ENCODE results near the gene PIP4K2A.

Gene PIP4K2A

GRCh38 chr10:22673785-22674572 lies 40.4 kb downstream of the PIP4K2A start:
- Mint-ChIP-seq H3K4me1 (ENCODE audit: low read depth) (peaks cover 97% of the 10 kb centered on the region), H3K27ac (peak overlapping the region; percentile 81), H3K27me3 (no peaks in the 10 kb centered on the region), H3K36me3 (ENCODE audit: low read depth) (peaks cover 19% of the 10 kb centered on the region), H3K4me3 (no peak overlapping the region), H3K9me3 (no peaks in the 10 kb centered on the region)

- Mint-ChIP-seq H3K27ac (peak overlapping the region; percentile 82), H3K4me3 (no peak overlapping the region), H3K4me1 (ENCODE audit: low read depth) (peaks cover 97% of the 10 kb centered on the region)
Observed at GRCh38 chr10:22673091-22673392, 41.3 kb downstream of the PIP4K2A start.

GRCh38 chr10:22672319-22673090 lies 41.9 kb downstream of the PIP4K2A start:
- H3K4me3 Mint-ChIP-seq, result peak overlapping the region; percentile 60
- H3K27ac Mint-ChIP-seq, result peak overlapping the region; percentile 82
- H3K36me3 Mint-ChIP-seq (ENCODE audit: low read depth), result peaks cover 10% of the 10 kb centered on the region
- H3K27me3 Mint-ChIP-seq, result no peaks in the 10 kb centered on the region
- H3K9me3 Mint-ChIP-seq, result no peaks in the 10 kb centered on the region
- peaks cover 97% of the 10 kb centered on the region for H3K4me1 Mint-ChIP-seq (ENCODE audit: low read depth)

More at GRCh38 chr10:22673091-22673392, 41.3 kb downstream of the PIP4K2A start:
- Mint-ChIP-seq H3K9me3 (no peaks in the 10 kb centered on the region), H3K27me3 (no peaks in the 10 kb centered on the region), H3K36me3 (ENCODE audit: low read depth) (peaks cover 11% of the 10 kb centered on the region)

GRCh38 chr10:22670788-22671187 lies 43.6 kb downstream of the PIP4K2A start:
- peaks cover 97% of the 10 kb centered on the region for H3K4me1 Mint-ChIP-seq (ENCODE audit: low read depth)
- H3K27me3 Mint-ChIP-seq, result no peaks in the 10 kb centered on the region
- H3K4me3 Mint-ChIP-seq, result no peak overlapping the region
- H3K27ac Mint-ChIP-seq, result no peak overlapping the region
- H3K9me3 Mint-ChIP-seq, result no peaks in the 10 kb centered on the region
- peaks cover 4% of the 10 kb centered on the region for H3K36me3 Mint-ChIP-seq (ENCODE audit: low read depth)

GRCh38 chr10:22669163-22669711 lies 45.1 kb downstream of the PIP4K2A start:
- Mint-ChIP-seq H3K9me3 (no peaks in the 10 kb centered on the region), H3K4me3 (peak overlapping the region; percentile 68)

GRCh38 chr10:22667093-22667480 lies 47.3 kb downstream of the PIP4K2A start:
- Mint-ChIP-seq H3K27ac (peak overlapping the region; percentile 81), H3K36me3 (ENCODE audit: low read depth) (peaks cover 2% of the 10 kb centered on the region), H3K4me3 (peak overlapping the region; percentile 75), H3K27me3 (no peaks in the 10 kb centered on the region), H3K4me1 (ENCODE audit: low read depth) (peaks cover 94% of the 10 kb centered on the region), H3K9me3 (no peaks in the 10 kb centered on the region)

More at GRCh38 chr10:22669163-22669711, 45.1 kb downstream of the PIP4K2A start:
- H3K27me3 Mint-ChIP-seq, result no peaks in the 10 kb centered on the region
- H3K4me1 Mint-ChIP-seq (ENCODE audit: low read depth), result peaks cover 97% of the 10 kb centered on the region
- H3K27ac Mint-ChIP-seq, result peak overlapping the region; percentile 89
- peaks cover 4% of the 10 kb centered on the region for H3K36me3 Mint-ChIP-seq (ENCODE audit: low read depth)

GRCh38 chr10:22666287-22667092 lies 47.9 kb downstream of the PIP4K2A start:
- Mint-ChIP-seq H3K36me3 (ENCODE audit: low read depth) (peaks cover 8% of the 10 kb centered on the region), H3K9me3 (no peaks in the 10 kb centered on the region), H3K27ac (peak overlapping the region; percentile 81), H3K4me3 (peak overlapping the region; percentile 75), H3K27me3 (no peaks in the 10 kb centered on the region), H3K4me1 (ENCODE audit: low read depth) (peaks cover 94% of the 10 kb centered on the region)

GRCh38 chr10:22665329-22665728 lies 49.0 kb downstream of the PIP4K2A start:
- no peaks in the 10 kb centered on the region for H3K9me3 Mint-ChIP-seq
- H3K27ac Mint-ChIP-seq, result peak overlapping the region; percentile 68
- no peaks in the 10 kb centered on the region for H3K27me3 Mint-ChIP-seq
- H3K4me1 Mint-ChIP-seq (ENCODE audit: low read depth), result peaks cover 95% of the 10 kb centered on the region
- no peak overlapping the region for H3K4me3 Mint-ChIP-seq
- peaks cover 8% of the 10 kb centered on the region for H3K36me3 Mint-ChIP-seq (ENCODE audit: low read depth)

- peak overlapping the region; percentile 18 for H3K27ac Mint-ChIP-seq
- H3K9me3 Mint-ChIP-seq, result no peaks in the 10 kb centered on the region
- no peaks in the 10 kb centered on the region for H3K27me3 Mint-ChIP-seq
- H3K36me3 Mint-ChIP-seq (ENCODE audit: low read depth), result peaks cover 12% of the 10 kb centered on the region
- H3K4me3 Mint-ChIP-seq, result no peak overlapping the region
- H3K4me1 Mint-ChIP-seq (ENCODE audit: low read depth), result peaks cover 95% of the 10 kb centered on the region
Observed at GRCh38 chr10:22662733-22663330, 51.5 kb downstream of the PIP4K2A start.

GRCh38 chr10:22659866-22660265 lies 54.5 kb downstream of the PIP4K2A start:
- Mint-ChIP-seq H3K4me1 (ENCODE audit: low read depth) (peaks cover 97% of the 10 kb centered on the region), H3K4me3 (no peak overlapping the region), H3K36me3 (ENCODE audit: low read depth) (peaks cover 26% of the 10 kb centered on the region), H3K9me3 (no peaks in the 10 kb centered on the region), H3K27me3 (no peaks in the 10 kb centered on the region), H3K27ac (peak overlapping the region; percentile 68)

- H3K27me3 Mint-ChIP-seq, result no peaks in the 10 kb centered on the region
- peak overlapping the region; percentile 88 for H3K27ac Mint-ChIP-seq
- H3K9me3 Mint-ChIP-seq, result no peaks in the 10 kb centered on the region
- H3K36me3 Mint-ChIP-seq (ENCODE audit: low read depth), result peaks cover 26% of the 10 kb centered on the region
- H3K4me3 Mint-ChIP-seq, result peak overlapping the region; percentile 65
- peaks cover 99% of the 10 kb centered on the region for H3K4me1 Mint-ChIP-seq (ENCODE audit: low read depth)
Observed at GRCh38 chr10:22658745-22659410, 55.5 kb downstream of the PIP4K2A start.

GRCh38 chr10:22657566-22658225 lies 56.7 kb downstream of the PIP4K2A start:
- Mint-ChIP-seq H3K4me1 (ENCODE audit: low read depth) (peaks cover 100% of the 10 kb centered on the region), H3K27ac (peak overlapping the region; percentile 88), H3K27me3 (no peaks in the 10 kb centered on the region), H3K9me3 (no peaks in the 10 kb centered on the region), H3K4me3 (peak overlapping the region; percentile 65), H3K36me3 (ENCODE audit: low read depth) (peaks cover 34% of the 10 kb centered on the region)

- Mint-ChIP-seq H3K4me1 (ENCODE audit: low read depth) (peaks cover 100% of the 10 kb centered on the region), H3K4me3 (peak overlapping the region; percentile 65), H3K27ac (peak overlapping the region; percentile 88), H3K27me3 (no peaks in the 10 kb centered on the region), H3K36me3 (ENCODE audit: low read depth) (peaks cover 37% of the 10 kb centered on the region), H3K9me3 (no peaks in the 10 kb centered on the region)
Observed at GRCh38 chr10:22657024-22657423, 57.4 kb downstream of the PIP4K2A start.

Measured in stimulated activated naive CD8-positive, alpha-beta T cell treated with anti-CD3 and anti-CD28 coated beads, Interleukin-15, Interleukin-2, amounts not matched to agents 100 ng/mL and 50 ng/mL, for 24 hours (primary cell).